Dermis blood vessel endothelial cell (primary cell): ENCODE measurements around the gene TACO1. TPM values are rescaled to one million over a fixed set of nuclear protein-coding genes. Genes with fewer than 3 reads are reported as not detected.

Source experiments
- DNase-seq: peaks from one replicate; pipeline ENCODE4 v3.0.0; 2010
- total RNA-seq: library from RNA; depleted of rRNA; stranded (reverse); fragments of >200 nt; gene quantifications from 2 replicates; pipeline ENCODE4 v1.2.3, GENCODE V29; 2014

The TACO1 gene
- total RNA-seq, 1 donor from 2014 or later = 15.5 TPM

DNA sequence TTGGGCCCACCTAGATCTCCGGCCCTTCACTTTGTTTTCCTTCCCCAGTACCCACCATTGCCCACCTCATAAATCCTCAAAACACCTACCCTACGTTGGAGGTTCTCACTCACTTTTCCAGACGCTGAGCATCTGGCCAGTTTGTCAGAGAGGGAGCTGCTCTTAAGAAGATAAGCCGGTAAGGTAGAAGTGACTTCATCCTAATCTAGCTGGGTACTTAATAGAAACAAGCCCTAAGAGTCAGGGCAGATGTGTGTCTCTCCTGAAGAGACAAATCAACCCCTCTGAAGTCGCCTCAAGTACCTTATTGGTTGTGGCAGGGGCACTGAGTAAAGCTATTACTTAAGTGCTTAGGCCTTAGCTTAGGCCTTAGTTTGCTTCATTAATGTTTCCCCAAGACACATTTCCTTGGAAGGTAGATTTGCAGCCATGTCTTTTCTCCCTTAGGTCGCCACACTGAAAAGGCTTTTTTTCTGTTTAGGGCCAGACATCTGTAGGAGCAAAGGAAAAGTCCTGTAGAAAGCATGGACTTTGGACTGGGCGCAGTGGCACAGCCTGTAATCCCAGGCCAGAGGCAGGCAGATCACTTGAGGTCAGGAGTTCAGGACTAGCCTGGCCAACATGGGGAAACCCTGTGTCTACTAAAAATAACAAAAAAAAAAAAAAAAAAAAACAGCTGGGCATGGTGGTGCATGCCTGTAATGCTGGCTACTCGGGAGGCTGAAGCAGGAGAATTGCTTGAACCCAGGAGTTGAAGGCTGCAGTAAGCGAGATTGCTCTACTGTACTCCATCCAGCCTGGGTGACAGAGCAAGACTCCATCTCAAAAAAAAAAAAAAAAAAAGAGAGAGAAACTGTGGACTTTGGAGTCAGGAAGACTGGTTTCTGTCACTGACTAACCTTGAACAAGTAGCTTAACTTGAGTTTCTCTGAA lies 1.0 kb downstream of the TACO1 start:
- DNase-seq = peak; percentile 23

DNA sequence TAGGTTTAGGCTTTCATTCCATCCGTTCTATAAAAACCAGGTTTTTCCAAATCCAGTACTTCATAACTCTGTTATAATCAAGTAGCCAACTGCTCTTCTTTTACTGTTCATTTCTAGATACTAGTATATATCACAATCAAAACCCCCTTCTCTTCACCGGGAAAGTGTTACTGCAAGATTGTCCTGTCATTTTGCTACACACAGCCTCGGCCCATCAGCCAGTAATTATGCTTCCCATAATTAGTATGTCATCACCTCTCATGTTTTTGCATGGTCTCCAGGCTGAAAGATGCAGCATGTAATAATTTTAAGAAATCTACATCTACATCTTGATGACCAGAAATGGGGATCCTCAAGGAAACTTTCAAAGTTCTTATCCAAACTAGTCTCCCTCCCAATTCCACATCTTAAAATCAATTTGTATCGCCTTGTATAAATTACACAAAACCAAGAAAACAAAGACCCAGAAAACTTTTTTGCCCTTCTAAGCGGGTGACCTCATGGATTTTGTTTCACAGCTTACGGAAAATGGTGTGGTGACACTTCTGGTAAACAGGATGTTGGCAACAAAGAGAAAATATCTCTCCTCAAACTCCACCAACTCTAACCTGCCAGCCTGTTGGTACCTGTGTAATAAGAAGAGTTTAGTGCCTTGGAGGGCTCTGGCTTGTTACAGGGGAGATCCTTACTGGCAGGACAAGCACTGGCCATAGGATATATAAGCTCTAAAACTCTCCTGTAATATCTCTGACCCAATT lies 9.3 kb downstream of the TACO1 start:
- no peak for DNase-seq

DNA sequence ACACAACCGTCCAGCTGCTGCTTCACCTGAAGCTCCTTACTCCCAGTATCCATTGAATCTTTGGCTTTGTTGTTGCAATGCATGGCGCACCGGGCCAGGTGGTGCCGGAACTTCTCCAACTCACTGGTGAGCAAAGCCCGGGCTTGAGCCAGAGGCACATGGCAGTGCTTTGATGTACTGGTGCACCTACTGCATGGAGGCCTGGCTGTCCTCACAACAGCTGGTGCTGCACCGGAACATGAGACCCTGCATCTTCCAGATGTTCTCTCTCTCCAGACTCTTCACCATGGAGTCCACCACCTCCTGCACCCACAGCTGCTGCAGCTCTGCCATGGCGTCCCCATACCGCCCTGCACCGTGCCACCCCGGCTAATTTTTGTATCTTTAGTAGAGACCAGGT lies 10.2 kb downstream of the TACO1 start:
- no peak for DNase-seq

DNA sequence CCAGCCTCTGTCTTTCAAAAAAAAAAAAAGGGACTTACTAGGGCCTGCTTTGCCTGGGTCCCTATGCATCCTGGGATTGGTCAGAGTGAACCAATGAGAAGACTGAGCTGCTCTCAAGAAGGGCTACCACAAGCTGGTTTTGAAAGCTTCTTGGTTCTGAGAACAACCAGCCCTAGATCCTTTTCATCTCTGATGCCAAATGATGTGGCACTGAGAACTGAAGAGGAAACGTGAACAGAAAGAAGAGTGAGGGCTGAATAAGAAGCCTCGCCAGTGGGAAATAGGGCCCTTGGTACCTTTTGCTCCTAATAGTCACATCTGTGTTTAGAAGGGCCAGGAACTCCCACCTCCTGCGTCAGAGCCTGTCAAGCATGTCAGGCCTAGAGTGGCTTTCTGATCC lies 10.7 kb downstream of the TACO1 start:
- no peak for DNase-seq

DNA sequence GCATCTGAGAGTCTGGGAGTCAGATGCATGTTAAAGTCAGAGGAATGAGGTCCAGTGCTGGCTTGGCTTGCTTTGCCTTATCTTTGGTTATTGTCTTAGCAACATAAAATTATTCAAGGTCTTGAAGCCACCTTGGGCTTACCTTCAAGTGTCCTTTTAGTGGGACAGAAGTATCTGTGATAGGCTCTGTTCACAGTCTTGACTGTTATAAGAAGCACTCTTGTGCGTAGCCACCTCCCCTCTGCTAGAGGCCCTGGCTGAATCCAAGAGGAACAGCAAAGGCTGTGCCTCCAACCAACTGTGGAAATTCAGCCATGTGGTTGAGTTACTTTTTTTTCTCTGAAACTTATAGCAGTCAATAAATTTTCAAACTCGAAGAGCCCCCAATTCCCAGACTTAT lies 13.0 kb downstream of the TACO1 start:
- no peak for DNase-seq

DNA sequence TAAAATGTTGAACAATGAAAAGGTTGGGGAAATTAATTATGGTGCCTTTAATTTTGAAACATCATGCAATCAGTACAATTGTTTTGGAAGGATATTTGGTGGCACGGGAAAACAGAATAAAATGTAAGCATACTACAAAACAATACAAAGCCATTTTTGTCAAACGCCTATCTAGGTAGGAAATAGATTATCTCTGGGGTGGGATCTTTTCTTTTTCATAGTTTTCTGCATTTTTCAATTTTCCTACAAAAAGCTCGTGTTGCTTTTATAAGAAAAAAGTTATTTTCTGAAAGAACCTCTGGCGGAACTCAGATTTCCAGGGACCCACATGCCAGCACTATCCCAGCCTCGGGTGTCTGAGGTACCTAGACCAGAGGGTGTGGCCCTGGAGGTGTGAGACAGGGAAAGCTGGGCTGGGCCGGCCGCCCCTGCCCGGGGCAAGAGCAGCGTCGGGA lies 20.6 kb downstream of the TACO1 start:
- no peak for DNase-seq

DNA sequence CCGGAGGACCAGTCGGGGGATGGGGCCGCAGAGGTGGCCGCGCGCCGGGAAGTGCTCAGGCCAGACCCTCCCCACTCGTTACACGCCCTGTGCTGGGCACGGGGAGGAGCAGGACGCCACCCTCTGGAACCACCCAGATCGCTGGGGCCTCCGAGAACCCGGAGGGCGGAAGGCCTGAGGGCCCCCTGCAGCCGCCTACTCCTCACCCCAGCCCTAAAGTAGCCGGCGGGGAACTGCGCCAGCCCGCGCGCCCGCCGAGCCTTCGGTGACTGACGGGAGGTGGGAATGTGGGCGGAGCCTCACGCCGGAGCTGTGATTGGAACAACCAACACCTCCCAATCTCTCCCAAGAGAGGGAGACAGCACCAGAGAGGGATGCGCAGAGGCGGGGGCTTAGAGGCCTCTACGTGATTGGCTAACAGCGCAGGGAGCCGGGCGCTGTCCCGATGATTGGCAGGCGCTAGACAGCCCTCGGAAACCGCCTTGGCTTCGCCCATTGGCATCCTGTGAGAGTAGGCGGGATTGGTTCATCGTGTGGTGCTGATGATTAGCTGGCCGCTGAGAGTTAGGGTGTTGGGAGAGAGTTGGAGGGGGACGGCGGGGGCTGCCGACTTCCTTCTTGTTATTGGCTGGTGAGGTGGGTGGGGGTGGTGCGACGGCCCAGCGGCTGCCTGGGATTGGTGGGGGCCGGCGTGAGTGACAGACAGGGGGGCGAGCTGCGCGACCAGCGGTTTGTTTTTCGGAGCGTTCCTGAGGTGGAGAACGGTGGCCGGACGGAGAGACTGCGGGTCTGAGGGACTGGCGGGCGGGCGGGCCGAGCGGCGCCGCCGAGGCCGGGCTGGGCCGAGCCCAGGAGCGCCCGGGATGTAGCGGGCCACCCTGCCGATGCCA lies 21.2 kb downstream of the TACO1 start, which contains the start of gene MAP3K3:
TSS of gene MAP3K3 (plus strand) at position 734 of the 890 bp plus-strand sequence. CDS start 343 bp downstream, outside the sequence.
- DNase-seq = peak; percentile 100

DNA sequence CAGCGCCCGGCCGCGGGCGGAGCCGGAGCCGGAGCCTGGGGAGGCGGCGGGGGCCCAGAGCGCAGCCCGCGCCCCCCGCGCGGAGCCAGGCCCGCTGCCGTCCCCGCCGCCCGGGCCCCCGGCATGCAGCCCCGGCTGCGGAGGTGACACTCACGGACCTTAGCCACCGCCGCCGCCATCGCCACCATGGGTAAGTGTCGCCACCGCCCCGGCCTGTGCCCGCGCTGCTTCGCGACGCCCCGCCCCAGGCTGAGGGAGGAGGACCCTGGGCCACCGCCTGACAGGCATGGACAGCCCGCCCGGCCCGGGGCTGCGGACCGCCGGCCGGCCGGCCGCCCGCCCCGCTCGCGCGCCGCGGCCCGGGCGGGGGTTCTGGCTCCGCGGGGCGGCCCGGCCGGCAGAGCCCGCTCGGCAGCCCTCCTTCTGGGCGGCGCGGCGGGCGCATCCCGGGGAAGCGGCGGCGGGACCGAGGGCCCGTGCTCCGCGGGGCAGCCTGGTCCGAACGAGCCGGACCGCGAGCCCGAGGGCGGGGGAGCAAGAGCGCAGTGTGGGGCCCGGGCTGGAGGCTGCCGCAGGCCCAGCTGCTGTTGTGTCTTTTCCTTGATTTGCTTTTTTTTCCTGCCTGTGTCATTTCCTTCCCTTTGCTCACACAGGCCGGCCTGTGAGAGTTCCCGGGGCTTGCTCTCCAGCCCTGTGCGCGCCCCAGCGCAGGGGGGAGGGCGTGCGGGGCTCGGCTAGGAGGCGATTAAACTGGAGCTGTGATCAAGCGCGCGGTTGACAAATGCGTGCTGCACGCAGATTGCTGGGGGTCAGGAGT lies 22.1 kb downstream of the TACO1 start:
- peak; percentile 94 for DNase-seq

DNA sequence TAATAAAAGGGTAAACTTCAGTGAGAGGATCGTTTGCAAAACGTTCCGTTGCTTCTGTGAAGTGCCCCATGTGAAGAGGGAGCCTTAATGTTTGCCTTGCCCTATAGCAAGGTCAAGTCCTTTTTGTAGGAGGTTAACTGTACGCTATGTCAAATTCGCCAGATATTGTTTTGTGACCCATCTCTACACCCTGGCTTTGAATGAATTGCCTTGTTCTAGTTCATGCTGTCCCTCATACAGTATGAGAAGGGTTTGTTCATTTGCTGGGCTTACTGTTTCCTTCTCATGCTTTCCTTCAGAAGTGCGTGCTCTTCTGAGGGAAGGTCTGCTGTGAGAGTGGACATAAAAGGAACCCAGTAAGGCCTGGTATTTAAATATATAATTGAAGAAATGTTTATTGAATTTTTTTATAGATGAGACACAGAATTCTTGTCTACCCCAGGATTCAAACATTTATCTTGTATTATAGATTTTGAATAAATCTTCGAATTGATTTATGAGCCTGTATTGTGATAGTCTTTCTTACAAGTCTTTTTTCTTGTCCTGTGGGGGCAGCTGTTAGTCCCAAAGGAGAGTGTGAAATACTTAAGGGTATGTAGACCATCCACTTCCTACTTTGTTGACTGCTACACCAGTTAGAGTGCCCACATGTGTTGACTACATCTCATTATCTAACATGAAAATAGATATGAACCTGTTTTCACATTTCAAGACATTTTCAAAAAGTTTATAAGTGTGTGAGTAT lies 23.3 kb downstream of the TACO1 start:
- DNase-seq = peak; percentile 24

DNA sequence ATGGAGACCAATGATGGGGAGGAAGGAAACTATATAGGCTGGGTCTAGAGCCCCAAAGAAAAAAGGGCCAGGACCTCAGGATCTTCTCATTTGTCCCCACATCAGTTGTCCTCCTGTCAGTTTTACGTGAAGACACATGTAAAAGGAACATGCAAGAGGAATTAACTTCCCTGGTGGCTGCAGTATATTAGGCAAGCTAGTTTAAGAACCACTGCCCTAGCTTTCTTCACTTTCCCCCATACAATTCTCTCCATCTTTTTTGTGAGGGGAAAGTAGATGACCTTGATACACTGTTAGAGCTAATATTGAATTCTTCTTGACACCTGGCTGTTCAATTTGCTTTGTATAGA lies 23.8 kb downstream of the TACO1 start:
- DNase-seq = no peak

DNA sequence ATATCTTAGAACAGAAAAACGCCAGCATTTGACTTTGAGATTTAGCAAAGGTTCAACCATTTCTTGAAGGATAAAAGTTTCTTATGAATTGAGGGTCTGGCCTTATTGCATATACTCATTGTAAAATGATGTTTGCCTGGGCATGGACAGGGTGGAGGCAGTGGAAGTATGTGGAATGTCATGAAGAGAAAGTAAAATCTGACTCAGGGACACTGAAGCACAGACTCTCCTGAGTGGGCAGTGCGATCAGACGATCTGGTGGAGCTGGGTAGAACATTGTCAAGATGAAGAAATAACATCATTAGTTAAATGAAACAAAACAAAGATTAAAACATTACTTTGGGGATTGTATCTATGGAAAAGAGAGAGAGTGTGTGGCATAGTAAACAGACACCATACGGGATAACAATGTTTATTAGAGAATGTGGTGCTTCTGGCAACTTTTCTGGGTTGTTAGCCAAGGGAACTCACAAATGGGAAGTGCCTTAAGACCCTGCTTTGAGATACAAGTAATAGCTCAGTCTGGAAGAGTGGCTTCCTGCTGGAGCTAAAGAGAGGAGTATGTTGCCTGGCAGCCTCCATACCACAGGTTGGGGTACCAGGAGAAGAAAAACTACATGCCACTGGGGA lies 26.0 kb downstream of the TACO1 start:
- peak; percentile 54 for DNase-seq

DNA sequence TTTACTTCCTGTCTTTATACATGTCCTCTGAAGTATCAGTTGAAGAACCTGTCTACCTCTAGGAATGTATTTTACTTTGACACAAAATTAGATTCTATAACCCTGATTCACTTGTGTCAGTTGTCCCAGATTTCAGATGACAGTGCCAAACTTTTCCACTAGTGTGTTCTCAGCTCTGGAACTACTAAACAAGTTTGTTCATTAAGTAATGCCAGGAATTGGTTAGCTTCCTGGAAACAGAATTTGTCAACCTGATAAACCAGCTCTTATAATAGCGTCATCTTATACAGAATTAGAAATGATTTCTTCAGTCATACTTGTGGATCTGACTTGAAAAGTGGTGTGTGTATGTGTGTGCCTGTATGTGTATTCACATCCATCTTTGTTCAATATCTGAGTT lies 28.9 kb downstream of the TACO1 start:
- peak; percentile 31 for DNase-seq

DNA sequence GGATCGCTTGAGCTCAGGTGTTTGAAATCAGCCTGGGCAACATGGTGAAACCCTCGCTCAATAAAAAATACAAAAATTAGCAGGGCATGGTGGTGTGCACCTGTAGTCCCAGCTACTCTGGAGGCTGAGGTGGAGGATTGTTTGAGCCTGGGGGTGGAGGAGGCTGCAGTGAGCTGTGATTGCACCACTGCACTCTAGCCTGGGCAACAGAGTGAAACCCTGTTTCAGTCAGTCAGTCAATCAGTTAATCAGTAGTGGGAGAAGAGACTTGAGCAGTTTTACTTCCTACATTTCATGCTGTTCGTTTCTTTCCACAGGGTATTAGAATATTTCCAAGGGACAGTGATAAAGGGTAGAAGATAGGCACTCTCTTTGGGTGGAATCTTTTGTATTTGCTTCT lies 30.4 kb downstream of the TACO1 start:
- DNase-seq = no peak

DNA sequence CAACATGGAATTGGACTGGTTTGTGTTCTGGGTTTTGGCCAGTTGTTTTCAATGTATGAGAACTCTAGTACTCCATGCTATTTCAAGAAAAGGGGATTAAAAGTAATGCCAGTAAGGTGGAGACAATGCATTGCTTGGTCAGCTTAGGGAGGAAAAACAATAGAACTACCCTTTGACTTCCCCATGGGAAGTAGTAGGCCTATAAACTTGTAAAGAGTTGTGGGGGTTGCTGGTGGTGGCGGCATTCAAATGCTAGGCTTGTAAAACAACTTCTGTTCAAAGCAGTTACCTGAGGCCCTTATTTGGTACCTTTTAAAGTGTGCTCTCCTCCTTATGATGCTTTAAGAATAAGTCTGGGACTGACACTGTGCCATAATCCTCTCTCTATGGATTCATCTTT lies 30.9 kb downstream of the TACO1 start:
- peak; percentile 27 for DNase-seq

DNA sequence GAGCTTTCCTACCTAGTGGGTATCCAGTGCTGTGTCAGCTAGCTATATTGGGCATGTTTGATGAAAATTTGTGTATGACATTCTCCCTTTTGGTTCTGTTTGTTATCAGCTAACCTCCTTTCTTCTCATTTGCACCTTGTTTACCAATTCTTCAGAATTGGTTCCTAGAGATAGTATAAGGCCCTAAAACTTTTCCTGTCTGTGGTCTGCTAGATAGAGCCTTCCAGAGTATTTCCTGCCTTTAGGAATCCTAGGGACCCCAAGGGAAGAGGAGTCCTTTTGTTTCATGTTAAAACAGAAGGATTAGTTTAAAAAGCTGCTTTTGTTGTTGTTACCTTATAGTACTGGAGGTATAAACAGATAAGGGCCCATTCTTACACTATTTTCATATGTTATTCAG lies 33.0 kb downstream of the TACO1 start:
- no peak for DNase-seq

DNA sequence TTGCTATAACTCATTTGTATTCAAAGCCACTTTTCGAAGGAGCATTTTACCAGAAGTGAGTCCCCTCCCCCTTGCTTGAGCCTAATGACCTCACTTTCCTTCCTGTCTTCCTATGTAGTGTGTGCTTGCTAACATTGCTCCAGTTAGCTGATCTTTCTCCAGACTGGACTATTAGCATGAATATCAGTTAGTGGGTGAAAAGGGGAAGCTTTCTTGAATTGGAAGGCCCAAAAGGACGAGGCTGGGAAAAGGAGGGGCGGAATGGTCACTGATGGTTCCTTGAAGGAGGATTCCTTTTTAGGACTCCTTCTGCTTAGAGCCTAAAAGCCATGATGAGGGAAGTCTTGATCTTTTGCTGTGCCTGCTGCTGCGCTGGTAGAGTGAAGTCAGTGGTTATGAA lies 33.5 kb downstream of the TACO1 start:
- DNase-seq = peak; percentile 81

DNA sequence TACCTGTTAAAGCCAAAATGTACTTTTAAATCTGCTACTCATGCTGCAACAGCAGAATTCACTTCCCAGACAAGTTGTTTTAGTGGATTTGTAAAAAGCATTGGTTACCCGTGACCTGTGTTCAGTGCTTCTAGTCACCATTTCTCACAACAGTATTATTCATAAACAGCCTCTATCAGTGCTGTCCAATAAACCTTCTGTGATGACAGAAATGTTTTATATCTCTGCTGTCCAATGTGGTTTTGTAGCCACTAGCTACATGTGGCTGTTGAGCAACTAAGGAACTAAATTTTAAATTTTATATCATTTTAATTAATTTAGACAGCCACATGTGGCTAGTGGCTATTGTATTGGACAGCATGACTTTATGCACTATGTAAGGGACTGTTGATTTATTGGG lies 34.1 kb downstream of the TACO1 start:
- no peak for DNase-seq

DNA sequence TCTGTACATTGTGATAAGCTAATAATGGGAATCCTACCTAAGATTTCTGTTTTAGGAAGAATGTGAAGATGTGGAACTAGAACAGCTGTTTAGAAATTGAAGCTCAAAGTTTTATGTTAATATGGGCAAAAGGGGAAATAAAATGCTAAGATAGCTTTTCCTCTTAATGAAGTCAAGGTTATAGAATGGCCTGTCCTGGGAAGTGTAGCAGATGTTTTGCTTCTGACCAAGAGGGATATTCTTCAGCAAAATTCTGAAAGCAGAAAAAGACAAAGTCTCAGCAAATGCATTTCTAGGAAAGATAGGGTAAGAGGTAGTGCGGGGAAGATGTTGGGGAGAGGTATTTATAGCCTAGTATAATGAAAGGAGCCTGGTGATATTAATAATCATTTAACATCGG lies 34.6 kb downstream of the TACO1 start:
- DNase-seq = no peak

DNA sequence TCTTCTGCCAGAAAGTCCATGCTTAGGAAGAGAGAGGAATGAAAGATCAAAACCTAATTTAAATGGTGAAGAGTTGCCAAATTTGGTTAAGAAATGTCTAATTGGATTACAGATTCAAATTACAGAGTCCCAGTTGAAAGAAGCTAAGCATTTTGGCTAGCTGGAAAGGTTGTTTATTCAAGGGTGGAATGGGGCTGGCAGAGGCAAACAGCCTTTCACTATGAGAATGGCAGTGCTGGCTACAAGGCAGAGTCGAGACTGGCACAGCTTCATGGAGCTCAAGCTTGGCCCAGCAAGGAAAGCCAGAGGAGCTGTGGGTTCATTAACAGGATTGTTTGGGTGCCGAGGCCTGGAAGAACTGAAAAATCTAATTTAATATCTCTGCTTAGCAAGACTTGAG lies 35.1 kb downstream of the TACO1 start:
- DNase-seq = no peak

DNA sequence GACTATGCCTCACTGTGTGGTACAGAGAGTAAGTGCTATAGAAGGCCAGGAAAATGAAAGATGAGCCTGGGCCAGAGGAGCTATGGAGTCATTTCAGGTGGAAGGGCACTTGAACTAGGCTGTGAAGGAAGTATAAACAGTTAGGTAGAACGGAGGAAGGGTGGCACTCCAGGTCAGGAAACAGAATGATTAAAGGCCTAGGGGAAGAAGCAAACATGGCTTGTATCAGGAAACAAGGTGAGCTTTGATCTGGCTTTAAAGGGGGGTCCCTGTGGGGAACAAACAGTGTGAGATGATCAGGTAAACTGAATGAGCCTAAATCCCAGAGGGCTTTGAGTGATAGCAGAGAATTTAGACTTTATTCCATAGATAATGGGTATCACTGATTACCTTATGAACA lies 38.4 kb downstream of the TACO1 start:
- no peak for DNase-seq

DNA sequence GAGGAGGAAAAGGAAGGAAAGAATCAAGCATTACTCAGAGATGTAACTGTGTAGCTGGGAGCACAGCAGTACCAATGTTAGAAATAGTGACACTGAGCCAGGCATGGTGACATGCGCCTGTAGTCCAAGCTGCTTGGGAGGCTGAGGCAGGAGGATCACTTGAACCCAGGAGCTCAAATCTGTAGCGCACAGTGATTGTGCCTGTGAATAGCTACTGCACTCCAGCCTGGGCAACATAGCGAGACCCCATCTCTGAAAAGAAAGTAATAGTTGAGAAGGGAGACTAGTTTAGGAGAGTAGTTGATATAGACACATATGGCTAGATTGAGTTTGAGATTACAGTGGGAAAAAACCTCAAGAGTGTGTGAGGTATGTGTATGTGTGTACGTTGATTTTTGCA lies 39.3 kb downstream of the TACO1 start:
- DNase-seq = no peak
